Measurements from ENCODE around the gene LASP1NB.

DNA sequence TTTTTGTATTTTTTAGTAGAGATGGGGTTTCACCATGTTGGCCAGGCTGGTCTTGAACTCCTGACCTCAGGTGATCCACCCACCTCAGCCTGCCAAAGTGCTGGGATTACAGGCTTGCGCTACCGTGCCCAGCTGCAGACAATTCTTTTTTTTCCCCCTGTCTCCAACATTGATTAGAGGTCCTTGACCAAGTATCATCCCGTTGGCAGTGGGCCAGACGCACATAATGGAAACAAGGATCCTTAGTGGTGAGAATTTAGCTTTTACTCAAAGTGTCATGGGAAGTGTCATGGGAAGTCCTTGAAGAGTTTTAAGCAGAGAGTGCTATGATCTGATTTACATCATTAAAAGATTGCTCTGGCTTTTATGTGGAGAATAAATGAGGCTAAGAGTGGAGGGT lies 43.9 kb downstream of the LASP1NB start:
- TF ChIP-seq, protein P1, sequence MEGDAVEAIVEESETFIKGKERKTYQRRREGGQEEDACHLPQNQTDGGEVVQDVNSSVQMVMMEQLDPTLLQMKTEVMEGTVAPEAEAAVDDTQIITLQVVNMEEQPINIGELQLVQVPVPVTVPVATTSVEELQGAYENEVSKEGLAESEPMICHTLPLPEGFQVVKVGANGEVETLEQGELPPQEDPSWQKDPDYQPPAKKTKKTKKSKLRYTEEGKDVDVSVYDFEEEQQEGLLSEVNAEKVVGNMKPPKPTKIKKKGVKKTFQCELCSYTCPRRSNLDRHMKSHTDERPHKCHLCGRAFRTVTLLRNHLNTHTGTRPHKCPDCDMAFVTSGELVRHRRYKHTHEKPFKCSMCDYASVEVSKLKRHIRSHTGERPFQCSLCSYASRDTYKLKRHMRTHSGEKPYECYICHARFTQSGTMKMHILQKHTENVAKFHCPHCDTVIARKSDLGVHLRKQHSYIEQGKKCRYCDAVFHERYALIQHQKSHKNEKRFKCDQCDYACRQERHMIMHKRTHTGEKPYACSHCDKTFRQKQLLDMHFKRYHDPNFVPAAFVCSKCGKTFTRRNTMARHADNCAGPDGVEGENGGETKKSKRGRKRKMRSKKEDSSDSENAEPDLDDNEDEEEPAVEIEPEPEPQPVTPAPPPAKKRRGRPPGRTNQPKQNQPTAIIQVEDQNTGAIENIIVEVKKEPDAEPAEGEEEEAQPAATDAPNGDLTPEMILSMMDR (conservative IDR thresholded peaks at IDR 0.05; ENCODE audit: low read length) = no peak
- no peak for TF ChIP-seq EZH2phosphoT487 (IDR thresholded peaks at IDR 0.05; ENCODE audit: borderline replicate concordance)

All from Loucy (cell line).